K562 (cell line): ENCODE results near the gene EGFL7. TPM values are rescaled to one million over a fixed set of nuclear protein-coding genes. Genes with fewer than 3 reads are reported as not detected.

ENCODE experiments used
- EGR1 ChIP-seq: fragments of 450-650 bp; conservative IDR thresholded peaks from 2 replicates; pipeline ENCODE4 v1.6.1; 2017; ENCODE audit warnings: mild to moderate bottlenecking
- EP300 ChIP-seq: IDR thresholded peaks from 2 replicates; pipeline ENCODE4 v1.6.1; 2012; ENCODE audit warnings: low read length, improper control_type of control experiment
- FOXA3 ChIP-seq, 2 experiments: fragments of 450-650 bp in 1 of 2; sonication (generic) in 1 of 2; formaldehyde crosslinking; IDR thresholded peaks in 1 of 2; conservative IDR thresholded peaks in 1 of 2; 2 replicates each; pipeline versions ENCODE4 v1.4.0 to v1.8.0; 2020 to 2022; ENCODE audit warnings: mild to moderate bottlenecking in 2 of 2, missing genetic modification reagents in 1 of 2
- GATAD2B ChIP-seq: fragments of 450-650 bp; IDR thresholded peaks from 2 replicates; pipeline ENCODE4 v1.6.1; 2017; ENCODE audit warnings: mild to moderate bottlenecking, borderline replicate concordance
- GTF2A2 ChIP-seq: IDR thresholded peaks from 2 replicates; pipeline ENCODE4 v1.6.1; 2016; ENCODE audit warnings: mild to moderate bottlenecking, missing genetic modification characterization, missing compliant biosample characterization
- HEY1 ChIP-seq: fragments of 250-450 bp; sonication (Bioruptor Pico); IDR thresholded peaks from 2 replicates; pipeline ENCODE4 v1.5.0; 2020; ENCODE audit warnings: mild to moderate bottlenecking, moderate library complexity, borderline replicate concordance
- HNRNPH1 ChIP-seq: fragments of 200-400 bp; formaldehyde crosslinking; optimal IDR thresholded peaks from 2 replicates; pipeline ENCODE3; 2017; ENCODE audit warnings: low read depth, mild to moderate bottlenecking, low read length, moderate library complexity
- KLF13 ChIP-seq: fragments of 450-650 bp; IDR thresholded peaks from 2 replicates; pipeline ENCODE4 v1.6.1; 2016; ENCODE audit warnings: missing genetic modification characterization, low read depth, mild to moderate bottlenecking, missing compliant biosample characterization, moderate library complexity, borderline replicate concordance
- MAFK ChIP-seq: IDR thresholded peaks from 2 replicates; pipeline ENCODE4 v1.6.1; 2011; ENCODE audit warnings: low read length, improper control_type of control experiment
- MED1 ChIP-seq: sonication (generic); formaldehyde crosslinking; IDR thresholded peaks from 2 replicates; pipeline ENCODE4 v1.8.1; 2023; ENCODE audit warnings: missing genetic modification reagents, borderline replicate concordance
- NCOA1 ChIP-seq: fragments of 450-650 bp; IDR thresholded peaks from 2 replicates; pipeline ENCODE4 v1.6.1; 2016; ENCODE audit warnings: low read depth
- NR3C1 ChIP-seq: sonication (generic); formaldehyde crosslinking; IDR thresholded peaks from 2 replicates; pipeline ENCODE4 v1.8.1; 2022; ENCODE audit warnings: missing genetic modification reagents
- PPARD ChIP-seq: fragments of 250-450 bp; sonication (Bioruptor Pico); IDR thresholded peaks from 2 replicates; pipeline ENCODE4 v1.8.0; 2022; ENCODE audit warnings: inconsistent platforms, mild to moderate bottlenecking, moderate library complexity
- SIN3A ChIP-seq, 2 experiments: fragments of 150-350 bp in 1 of 2; IDR thresholded peaks; 2 replicates each; pipeline ENCODE4 v1.6.1; 2011 to 2016; ENCODE audit warnings: borderline replicate concordance in 2 of 2, low read depth in 2 of 2, low read length in 2 of 2, mild to moderate bottlenecking in 2 of 2, moderate library complexity in 2 of 2; ENCODE audit not compliant: control insufficient read depth in 1 of 2
- TFAM ChIP-seq: fragments of 250-450 bp; sonication (Bioruptor Pico); conservative IDR thresholded peaks from 2 replicates; pipeline ENCODE4 v1.5.0; 2021; ENCODE audit warnings: mild to moderate bottlenecking, moderate library complexity
- TRIM24 ChIP-seq, 2 experiments: fragments of 450-650 bp; IDR thresholded peaks; 2 replicates each; pipeline ENCODE4 v1.6.1; 2016
- XRCC5 ChIP-seq: fragments of 200-400 bp; formaldehyde crosslinking; IDR thresholded peaks from 2 replicates; pipeline ENCODE4 v1.6.1; 2017; ENCODE audit warnings: low read depth, mild to moderate bottlenecking, low read length
- YBX1 ChIP-seq: fragments of 450-650 bp; IDR thresholded peaks from 2 replicates; pipeline ENCODE4 v1.7.1; 2016; ENCODE audit warnings: mild to moderate bottlenecking
- ZNF408 ChIP-seq: fragments of 250-450 bp; sonication (Bioruptor Pico); IDR thresholded peaks from 2 replicates; pipeline ENCODE4 v1.4.0; 2020; ENCODE audit warnings: low read depth, mild to moderate bottlenecking, moderate library complexity
- polyA plus RNA-seq, 8 experiments: library from polyadenylated mRNA; depleted of rRNA in 4 of 8; stranded (reverse) in 5 of 8; unstranded in 3 of 8; fragments of >200 nt; fragmentation: Nextera tagmentation in 2 of 8; fragmentation: Illumina TruSeq in 1 of 8; extraction: Ambion mirVana in 2 of 8; extraction: Trizol in 1 of 8; gene quantifications; 2 replicates each; pipeline versions ENCODE4 v1.2.1 to v1.2.3, GENCODE V29; 2011 to 2014; ENCODE audit warnings: inconsistent platforms in 1 of 8, missing spikeins in 1 of 8
- total RNA-seq, 7 experiments: library from RNA; depleted of rRNA in 6 of 7; stranded (reverse); fragments of >200 nt in 6 of 7; fragmentation: Illumina TruSeq in 2 of 7; extraction: Trizol in 2 of 7; gene quantifications; 2 replicates each; pipeline versions ENCODE4 v1.2.1 to v1.2.3, GENCODE V29; 2011 to 2021; ENCODE audit warnings: low replicate concordance in 1 of 7
- TF ChIP-seq, protein P1 (sequence below): fragments of 250-450 bp; sonication (Bioruptor Pico); IDR thresholded peaks from 2 replicates; pipeline ENCODE4 v1.5.0; 2021
- TF ChIP-seq, protein P2 (sequence below): fragments of 250-450 bp; sonication (Bioruptor Pico); IDR thresholded peaks from 2 replicates; pipeline ENCODE4 v1.8.0; 2021; ENCODE audit warnings: borderline replicate concordance, mild to moderate bottlenecking, moderate library complexity; ENCODE audit not compliant: poor library complexity, severe bottlenecking

EGFL7 gene
- total and polyA plus RNA-seq, 9 of the 15 experiments (the other 6 are each of a cell fraction or from before 2014, with no cell fraction given), result 1.5 to 286 (median 55.5) TPM

DNA sequence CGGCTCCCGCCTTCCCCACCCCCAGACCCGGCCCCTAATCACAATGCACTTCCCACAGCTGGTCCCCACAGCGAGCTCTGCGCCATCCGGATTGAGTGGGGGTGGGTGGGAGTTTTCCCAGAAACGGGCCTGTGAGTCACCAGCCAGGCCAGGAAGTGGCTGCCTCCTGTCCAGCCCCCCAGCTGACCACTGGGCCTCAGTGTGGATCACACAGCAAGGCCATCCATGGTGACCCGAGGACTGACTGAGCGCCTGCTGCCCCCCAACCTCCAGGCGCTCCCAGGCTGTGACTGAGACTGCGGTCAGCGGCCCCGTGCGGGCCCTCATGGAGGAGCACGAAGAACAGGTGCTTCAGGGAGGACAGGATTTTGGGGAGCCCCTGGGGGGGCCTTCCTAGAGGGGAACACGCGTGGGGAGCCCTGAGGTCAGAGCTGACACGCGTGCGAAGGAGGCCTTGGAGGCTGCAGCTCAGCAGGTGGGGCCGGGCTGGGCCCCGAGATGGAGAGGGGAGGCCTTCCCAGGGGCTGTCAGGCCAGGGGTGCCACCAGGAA, 48.3 kb upstream of the EGFL7 start (continued):
- peak in 1 of 2 experiments; percentile 60; a peak in 1 of 4 replicates for TF ChIP-seq FOXA3 (CRISPR knock-in tag; conservative IDR thresholded peaks at IDR 0.05 in 1 of 2, IDR thresholded peaks at IDR 0.05 in 1 of 2)
- TF ChIP-seq KLF13 (tag), result no peak
- TF ChIP-seq SIN3A (IDR thresholded peaks at IDR 0.05; ENCODE audit: borderline replicate concordance in 2 of 2, control insufficient read depth in 1 of 2, low read depth in 2 of 2, low read length in 2 of 2), result no peak
- TF ChIP-seq HEY1 (CRISPR knock-in tag), result no peak
- no peak for TF ChIP-seq MAFK
- TF ChIP-seq, protein P1, sequence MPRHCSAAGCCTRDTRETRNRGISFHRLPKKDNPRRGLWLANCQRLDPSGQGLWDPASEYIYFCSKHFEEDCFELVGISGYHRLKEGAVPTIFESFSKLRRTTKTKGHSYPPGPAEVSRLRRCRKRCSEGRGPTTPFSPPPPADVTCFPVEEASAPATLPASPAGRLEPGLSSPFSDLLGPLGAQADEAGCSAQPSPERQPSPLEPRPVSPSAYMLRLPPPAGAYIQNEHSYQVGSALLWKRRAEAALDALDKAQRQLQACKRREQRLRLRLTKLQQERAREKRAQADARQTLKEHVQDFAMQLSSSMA (CRISPR knock-in tag), result no peak
- no peak for TF ChIP-seq ZNF408
- TF ChIP-seq, protein P2, sequence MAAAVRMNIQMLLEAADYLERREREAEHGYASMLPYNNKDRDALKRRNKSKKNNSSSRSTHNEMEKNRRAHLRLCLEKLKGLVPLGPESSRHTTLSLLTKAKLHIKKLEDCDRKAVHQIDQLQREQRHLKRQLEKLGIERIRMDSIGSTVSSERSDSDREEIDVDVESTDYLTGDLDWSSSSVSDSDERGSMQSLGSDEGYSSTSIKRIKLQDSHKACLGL (CRISPR knock-in tag), result no peak
- TF ChIP-seq YBX1, result no peak
- TF ChIP-seq EP300, result peak; percentile 79; the same call in 1 of the 2 replicates
- TF ChIP-seq XRCC5, result no peak
- no peak for TF ChIP-seq MED1 (CRISPR knock-in tag)
- TF ChIP-seq NCOA1, result no peak
- peak; percentile 64; the same call in 1 of the 2 replicates for TF ChIP-seq GATAD2B
- peak; percentile 91 for TF ChIP-seq EGR1
- no peak for TF ChIP-seq PPARD (CRISPR knock-in tag)
- TF ChIP-seq HNRNPH1, result no peak
- TF ChIP-seq TRIM24 (IDR thresholded peaks at IDR 0.05), result no peak
- TF ChIP-seq TFAM (CRISPR knock-in tag), result no peak
- TF ChIP-seq GTF2A2 (tag), result no peak
- no peak for TF ChIP-seq NR3C1 (CRISPR knock-in tag)
